ENCODE data around the gene PTPRC.

The PTPRC gene

GRCh38 chr1:198708761-198709525, 70.1 kb downstream of the PTPRC start:
- DNase-seq, result no peak

- no peak for DNase-seq
These were observed 73.0 kb downstream of the PTPRC start for GRCh38 chr1:198711837-198712236.

- no peak for DNase-seq
These were observed 74.2 kb downstream of the PTPRC start for GRCh38 chr1:198713081-198713480.

- no peak for DNase-seq
These were observed 75.4 kb downstream of the PTPRC start for GRCh38 chr1:198714271-198714670.

- no peak for DNase-seq
These were observed 77.2 kb downstream of the PTPRC start for GRCh38 chr1:198716051-198716450.

GRCh38 chr1:198717510-198717909, 78.7 kb downstream of the PTPRC start:
- DNase-seq, result no peak

GRCh38 chr1:198723127-198723526, 84.3 kb downstream of the PTPRC start:
- DNase-seq, result no peak

GRCh38 chr1:198725090-198725489, 86.2 kb downstream of the PTPRC start:
- DNase-seq, result no peak

- DNase-seq, result no peak
These were observed 87.6 kb downstream of the PTPRC start for GRCh38 chr1:198726455-198726854.

- no peak for DNase-seq
These were observed 90.5 kb downstream of the PTPRC start for GRCh38 chr1:198729195-198729863.

GRCh38 chr1:198730952-198731351, 92.1 kb downstream of the PTPRC start:
- no peak for DNase-seq

GRCh38 chr1:198734323-198735008, 95.6 kb downstream of the PTPRC start:
- DNase-seq, result no peak

- DNase-seq, result no peak
These were observed 102.9 kb downstream of the PTPRC start for GRCh38 chr1:198741744-198742143.

GRCh38 chr1:198747127-198747526, 108.3 kb downstream of the PTPRC start:
- peak; percentile 22 for DNase-seq

- no peak for DNase-seq
These were observed 110.4 kb downstream of the PTPRC start for GRCh38 chr1:198749279-198749678.

GRCh38 chr1:198750081-198750480, 111.2 kb downstream of the PTPRC start:
- no peak for DNase-seq

- no peak for DNase-seq
These were observed 112.9 kb downstream of the PTPRC start for GRCh38 chr1:198751741-198752140.

GRCh38 chr1:198754670-198755069, 115.8 kb downstream of the PTPRC start:
- no peak for DNase-seq

- no peak for DNase-seq
These were observed 116.9 kb downstream of the PTPRC start for GRCh38 chr1:198755715-198756114.

GRCh38 chr1:198756470-198756869, 117.6 kb downstream of the PTPRC start:
- no peak for DNase-seq

- DNase-seq, result no peak
These were observed 123.2 kb downstream of the PTPRC start for GRCh38 chr1:198761859-198762616.

GRCh38 chr1:198763298-198763714, 124.5 kb downstream of the PTPRC start:
- peak; percentile 8 for DNase-seq

- no peak for DNase-seq
These were observed 125.9 kb downstream of the PTPRC start for GRCh38 chr1:198764748-198765147.

Data from MV-4-11 (cell line).